Esophagus squamous epithelium (tissue), 4 donors: ENCODE measurements around the gene ACP6.
"Not testable (repeated sequence)": the region's sequence is repeated elsewhere in the genome, so short reads cannot be mapped to it uniquely, and the experiment has no call there.

Experiments used
- POLR2A ChIP-seq, 4 donors: fragments of 450-650 bp; IDR thresholded peaks; one replicate each; pipeline ENCODE4 v1.6.1; 2017; ENCODE audit warnings: antibody characterized with exemption in 4 of 4, mild to moderate bottlenecking in 4 of 4, moderate library complexity in 3 of 4
- TF ChIP-seq, protein P1 (sequence below), 6 experiments: fragments of 450-650 bp in 4 of 6; fragments of 200-600 bp in 2 of 6; sonication (generic) in 2 of 6; IDR thresholded peaks; one replicate each; pipeline ENCODE4 v1.5.1; 2016 to 2019; ENCODE audit warnings: antibody characterized with exemption in 6 of 6, mild to moderate bottlenecking in 4 of 6, moderate library complexity in 4 of 6

DNA sequence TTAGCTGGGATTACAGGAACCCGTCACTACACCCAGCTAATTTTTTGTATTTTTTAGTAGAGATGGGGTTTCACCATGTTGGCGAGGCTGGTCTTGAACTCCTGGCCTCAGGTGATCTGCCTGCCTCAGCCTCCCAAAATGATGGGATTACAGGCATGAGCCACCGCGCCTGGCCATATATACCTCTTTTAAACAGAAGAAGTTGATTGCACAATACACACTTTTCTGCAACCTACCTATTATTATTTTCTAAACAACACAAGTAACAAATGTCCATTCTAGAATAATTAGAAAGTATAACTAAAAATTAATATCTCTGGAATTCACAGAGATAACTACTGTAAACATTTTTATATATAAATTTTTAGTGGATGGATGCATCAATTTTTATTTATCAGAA lies 55.4 kb downstream of the ACP6 start:
- TF ChIP-seq POLR2A (IDR thresholded peaks at IDR 0.05) = not testable (repeated sequence)
- TF ChIP-seq, protein P1, sequence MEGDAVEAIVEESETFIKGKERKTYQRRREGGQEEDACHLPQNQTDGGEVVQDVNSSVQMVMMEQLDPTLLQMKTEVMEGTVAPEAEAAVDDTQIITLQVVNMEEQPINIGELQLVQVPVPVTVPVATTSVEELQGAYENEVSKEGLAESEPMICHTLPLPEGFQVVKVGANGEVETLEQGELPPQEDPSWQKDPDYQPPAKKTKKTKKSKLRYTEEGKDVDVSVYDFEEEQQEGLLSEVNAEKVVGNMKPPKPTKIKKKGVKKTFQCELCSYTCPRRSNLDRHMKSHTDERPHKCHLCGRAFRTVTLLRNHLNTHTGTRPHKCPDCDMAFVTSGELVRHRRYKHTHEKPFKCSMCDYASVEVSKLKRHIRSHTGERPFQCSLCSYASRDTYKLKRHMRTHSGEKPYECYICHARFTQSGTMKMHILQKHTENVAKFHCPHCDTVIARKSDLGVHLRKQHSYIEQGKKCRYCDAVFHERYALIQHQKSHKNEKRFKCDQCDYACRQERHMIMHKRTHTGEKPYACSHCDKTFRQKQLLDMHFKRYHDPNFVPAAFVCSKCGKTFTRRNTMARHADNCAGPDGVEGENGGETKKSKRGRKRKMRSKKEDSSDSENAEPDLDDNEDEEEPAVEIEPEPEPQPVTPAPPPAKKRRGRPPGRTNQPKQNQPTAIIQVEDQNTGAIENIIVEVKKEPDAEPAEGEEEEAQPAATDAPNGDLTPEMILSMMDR (IDR thresholded peaks at IDR 0.05) = not testable (repeated sequence)
